ENCODE data around the gene COQ9.
"Not testable (repeated sequence)": the region's sequence is repeated elsewhere in the genome, so short reads cannot be mapped to it uniquely, and the experiment has no call there.

The COQ9 gene, protein sequence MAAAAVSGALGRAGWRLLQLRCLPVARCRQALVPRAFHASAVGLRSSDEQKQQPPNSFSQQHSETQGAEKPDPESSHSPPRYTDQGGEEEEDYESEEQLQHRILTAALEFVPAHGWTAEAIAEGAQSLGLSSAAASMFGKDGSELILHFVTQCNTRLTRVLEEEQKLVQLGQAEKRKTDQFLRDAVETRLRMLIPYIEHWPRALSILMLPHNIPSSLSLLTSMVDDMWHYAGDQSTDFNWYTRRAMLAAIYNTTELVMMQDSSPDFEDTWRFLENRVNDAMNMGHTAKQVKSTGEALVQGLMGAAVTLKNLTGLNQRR

DNA sequence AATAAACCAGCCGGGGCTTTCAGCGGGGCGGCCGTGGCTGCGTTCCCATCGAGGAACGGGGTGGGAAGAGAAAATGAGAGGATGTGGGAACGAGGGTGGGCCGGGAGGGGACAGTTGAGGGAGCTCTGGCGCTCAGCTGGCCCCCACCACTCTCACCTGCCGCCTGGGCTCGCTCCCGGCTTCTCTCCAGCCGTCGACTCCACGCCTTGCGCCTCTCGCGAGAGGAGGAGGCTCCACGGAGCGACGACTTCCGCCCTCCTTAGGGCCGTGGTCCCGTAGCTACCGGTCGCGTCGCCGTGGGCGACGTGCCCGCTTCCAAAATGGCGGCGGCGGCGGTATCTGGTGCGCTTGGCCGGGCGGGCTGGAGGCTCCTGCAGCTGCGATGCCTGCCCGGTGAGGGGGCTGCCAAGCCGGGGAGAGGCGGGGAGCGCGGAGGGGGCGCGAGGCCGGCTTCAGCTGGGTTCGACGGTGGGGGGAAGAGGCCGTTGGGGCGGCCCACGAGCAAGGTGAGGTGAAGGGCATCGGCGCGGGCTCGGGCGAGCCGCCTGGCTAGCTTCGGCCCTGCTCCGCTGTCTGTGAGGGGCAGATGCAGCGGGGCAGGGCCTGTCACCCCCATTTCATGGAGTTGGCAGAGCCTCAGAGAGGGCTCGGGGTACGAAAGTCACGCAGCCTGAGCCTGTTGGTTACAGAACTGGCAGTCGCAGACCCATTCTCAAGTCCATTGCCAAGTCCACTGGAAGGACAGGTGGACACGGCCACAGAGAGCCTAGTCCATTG is at the start of gene COQ9, which contains the start of gene CIAPIN1:
Gene COQ9, plus strand, starts transcription at position 294 of the 777 bp plus-strand sequence. Its CDS starts 27 bp downstream, at position 321.
Gene CIAPIN1, minus strand, starts transcription at position 200 of the 777 bp plus-strand sequence. CDS start 6,457 bp downstream, outside the sequence.
- peak; percentile 86 for DNase-seq (ENCODE audit: low read depth, low spot score)

DNA sequence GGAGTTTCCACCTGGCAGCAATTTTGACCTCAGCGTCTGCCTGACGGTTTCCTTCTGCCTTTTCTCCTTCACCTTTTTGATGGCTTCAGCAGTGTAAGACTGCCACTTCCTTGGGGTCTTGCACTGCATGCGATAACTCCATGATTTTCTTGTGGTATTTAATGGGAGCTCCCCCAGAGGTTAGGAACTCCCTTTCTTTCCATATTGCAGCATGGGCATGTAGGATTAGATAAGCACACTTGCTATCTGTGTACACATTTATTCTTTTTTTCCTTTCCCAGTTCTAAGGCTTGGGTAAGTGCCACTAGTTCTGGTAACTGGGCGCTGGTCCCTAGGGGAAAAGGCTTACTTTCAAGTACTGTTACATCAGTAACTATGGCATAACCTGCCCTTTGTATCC is 49.8 kb upstream of the COQ9 start:
- DNase-seq (ENCODE audit: low read depth, low spot score), result not testable (repeated sequence)

DNA sequence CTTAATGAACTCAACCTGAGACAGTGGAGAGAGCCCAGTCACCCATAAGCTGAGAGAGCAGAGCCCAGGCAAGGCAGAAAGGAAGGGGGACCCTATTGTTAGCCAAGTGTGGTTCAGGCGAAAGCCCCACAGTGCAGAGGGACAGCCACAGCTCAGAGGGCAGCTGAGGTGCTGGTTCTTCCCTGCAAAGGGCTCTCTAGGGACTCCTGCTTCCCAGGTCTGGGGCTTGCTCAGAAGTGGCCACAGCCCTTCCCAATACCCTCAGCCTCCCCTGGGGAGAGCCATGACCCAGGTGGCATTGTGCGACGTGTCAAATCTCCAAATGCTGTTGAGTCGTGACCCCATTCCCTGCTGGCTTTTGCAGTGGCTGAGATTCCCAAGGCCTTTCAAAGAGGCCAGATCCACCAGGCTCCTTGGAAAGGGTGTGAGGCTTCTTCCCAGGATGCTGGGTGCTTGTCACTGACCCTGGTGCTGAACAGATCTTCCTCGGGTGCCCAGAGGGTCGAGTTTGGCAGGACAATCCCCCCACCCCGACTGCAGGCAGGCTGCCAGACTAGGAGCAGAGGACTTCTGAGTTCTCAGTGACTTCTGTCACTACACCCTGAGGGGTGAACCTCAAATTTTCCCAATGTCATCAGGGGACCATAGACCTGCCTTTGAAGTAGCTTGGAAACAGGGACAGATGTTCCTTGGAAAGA is 45.2 kb upstream of the COQ9 start:
- DNase-seq (ENCODE audit: low read depth, low spot score), result no peak

- DNase-seq (ENCODE audit: low read depth, low spot score), result no peak
Measured at GRCh38 chr16:57403965-57404817, 43.1 kb upstream of the COQ9 start, which contains the start of gene CCL17. Gene CCL17, plus strand, starts transcription at chr16:57404767. Its CDS starts 9,166 bp downstream, at chr16:57413933.

DNA sequence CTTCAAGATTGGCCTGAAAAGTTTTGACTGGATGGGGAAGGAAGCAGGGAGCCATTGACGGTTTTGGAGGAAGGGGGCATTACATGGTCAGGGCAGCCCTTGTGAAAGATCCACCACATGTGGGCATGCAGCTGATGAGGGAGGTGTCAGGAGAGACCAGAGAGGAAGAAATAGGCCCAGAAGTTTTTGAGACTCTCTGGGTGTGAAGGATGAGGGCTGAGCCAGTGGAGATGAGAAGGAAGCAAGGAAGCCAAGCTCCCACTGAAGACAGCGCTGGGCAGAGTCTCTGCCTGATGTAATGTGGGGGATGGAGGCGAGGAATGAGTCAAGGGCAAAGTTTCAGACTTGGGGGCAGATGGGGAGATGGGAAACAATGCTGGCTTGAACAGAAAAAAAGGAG is 42.2 kb upstream of the COQ9 start:
- DNase-seq (ENCODE audit: low read depth, low spot score), result no peak

- no peak for DNase-seq (ENCODE audit: low read depth, low spot score)
Measured at GRCh38 chr16:57406881-57407280, 40.4 kb upstream of the COQ9 start.

GRCh38 chr16:57407521-57408353 is 39.5 kb upstream of the COQ9 start:
- DNase-seq (ENCODE audit: low read depth, low spot score), result no peak

DNA sequence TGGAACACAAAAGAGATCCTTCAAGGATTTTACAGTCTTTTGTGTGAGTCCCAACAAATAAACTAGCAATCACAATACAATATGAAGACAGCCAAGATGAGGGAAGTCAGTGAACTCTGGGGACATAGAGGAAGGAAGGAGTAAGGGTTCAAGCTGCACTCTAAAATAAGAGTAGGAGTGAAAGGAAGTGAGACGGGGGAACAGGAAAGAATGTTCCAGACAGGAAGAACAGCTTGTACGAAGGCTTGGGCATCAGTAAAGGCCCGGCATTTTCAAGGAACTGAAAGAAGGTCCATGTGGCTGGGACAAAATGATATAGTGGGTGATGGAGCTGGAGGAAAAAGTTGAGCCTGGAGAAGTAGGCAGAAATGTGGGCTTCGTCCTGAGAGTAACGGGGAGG is 38.2 kb upstream of the COQ9 start:
- DNase-seq (ENCODE audit: low read depth, low spot score), result no peak

- no peak for DNase-seq (ENCODE audit: low read depth, low spot score)
Measured at GRCh38 chr16:57409870-57410587, 37.2 kb upstream of the COQ9 start.

DNA sequence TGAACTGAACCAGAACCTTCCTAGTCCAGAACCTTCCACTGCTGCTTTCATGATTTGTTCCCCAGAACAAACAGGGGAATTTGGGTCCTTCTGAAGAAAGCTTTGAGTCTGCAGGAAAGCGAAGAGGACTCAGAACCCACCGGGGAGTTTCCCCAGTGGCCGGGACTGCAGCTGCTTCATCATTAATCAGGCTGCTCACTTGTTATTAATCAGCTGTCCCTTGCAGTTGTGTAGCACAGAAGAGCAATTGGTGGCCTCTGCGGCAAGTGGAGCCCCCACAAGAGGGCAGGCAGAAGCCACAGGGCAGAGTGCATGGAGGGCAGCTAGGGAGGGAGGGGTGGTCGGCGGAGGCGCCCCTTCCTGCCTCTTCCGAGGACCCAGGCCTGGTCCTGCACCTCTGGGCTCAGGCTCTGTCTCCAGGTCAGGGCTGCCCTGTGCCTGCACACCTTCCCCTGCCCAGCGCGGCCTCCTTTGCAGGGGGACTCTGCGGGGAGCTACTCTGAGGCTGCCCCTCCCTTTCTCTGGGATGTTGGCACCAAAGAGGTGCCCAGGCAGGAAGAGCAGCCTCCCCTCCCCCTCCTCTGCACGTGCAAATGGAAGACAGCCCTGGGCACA is 35.8 kb upstream of the COQ9 start:
- no peak for DNase-seq (ENCODE audit: low read depth, low spot score)

- no peak for DNase-seq (ENCODE audit: low read depth, low spot score)
Measured at GRCh38 chr16:57412584-57412983, 34.7 kb upstream of the COQ9 start.

- no peak for DNase-seq (ENCODE audit: low read depth, low spot score)
Measured at GRCh38 chr16:57413301-57413730, 34.0 kb upstream of the COQ9 start.

DNA sequence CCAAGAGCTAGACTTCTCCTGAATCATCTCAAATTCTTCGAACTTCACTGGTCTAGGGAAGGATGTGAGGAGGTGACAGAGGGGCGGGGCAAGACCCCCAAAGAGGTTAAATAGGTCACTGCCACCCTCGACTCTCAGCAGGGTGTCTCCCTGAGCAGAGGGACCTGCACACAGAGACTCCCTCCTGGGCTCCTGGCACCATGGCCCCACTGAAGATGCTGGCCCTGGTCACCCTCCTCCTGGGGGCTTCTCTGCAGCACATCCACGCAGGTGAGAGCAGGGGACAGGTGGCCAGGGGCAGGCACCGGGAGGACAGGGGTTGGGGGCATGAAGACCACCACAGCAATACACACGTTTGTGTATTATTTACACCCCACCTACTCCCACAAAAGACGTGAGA is 33.5 kb upstream of the COQ9 start:
- DNase-seq (ENCODE audit: low read depth, low spot score), result no peak

GRCh38 chr16:57416084-57416483 is 31.2 kb upstream of the COQ9 start:
- no peak for DNase-seq (ENCODE audit: low read depth, low spot score)

GRCh38 chr16:57419506-57419905 is 27.8 kb upstream of the COQ9 start:
- no peak for DNase-seq (ENCODE audit: low read depth, low spot score)

DNA sequence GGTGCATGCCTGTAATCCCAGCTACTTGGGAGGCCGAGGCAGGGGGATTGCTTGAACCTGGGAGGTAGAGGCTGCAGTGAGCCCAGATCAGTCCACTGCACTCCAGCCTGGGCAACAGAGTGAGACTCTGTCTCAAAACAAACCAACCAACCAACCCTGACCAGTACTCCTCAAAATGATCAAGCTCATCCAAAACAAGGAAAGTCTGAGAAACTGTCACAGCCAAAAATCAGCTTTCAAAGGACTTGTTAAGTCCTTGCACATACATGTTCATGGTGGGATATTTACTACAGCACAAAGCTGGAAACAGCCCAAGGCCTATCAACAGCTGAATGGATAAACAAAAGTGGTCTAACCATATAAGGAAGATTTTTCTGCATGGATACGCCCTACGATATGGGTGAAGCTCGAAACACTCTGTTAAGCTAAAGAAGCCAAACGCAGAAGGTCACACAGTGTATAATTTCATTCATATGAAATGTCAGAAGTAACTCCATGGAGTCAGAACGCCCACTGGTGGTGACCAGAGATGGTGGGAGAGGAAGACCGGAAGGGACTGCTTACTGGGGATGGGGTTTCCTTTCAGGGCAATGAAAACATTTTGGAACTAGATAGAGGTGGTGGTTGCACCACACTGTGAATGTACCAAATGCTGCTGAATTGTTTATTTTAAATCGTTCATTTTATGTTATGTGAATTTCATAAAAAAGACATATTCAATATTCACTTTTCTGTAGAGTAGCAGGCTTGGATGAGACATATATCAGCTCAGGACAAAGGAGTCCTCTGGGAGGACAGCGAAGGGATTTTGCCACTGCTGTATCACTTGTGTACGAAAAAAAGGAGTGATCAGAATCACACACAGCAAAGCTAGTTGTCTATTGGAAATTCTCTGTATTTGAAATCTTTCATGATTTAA is 25.0 kb upstream of the COQ9 start:
- DNase-seq (ENCODE audit: low read depth, low spot score), result no peak

DNA sequence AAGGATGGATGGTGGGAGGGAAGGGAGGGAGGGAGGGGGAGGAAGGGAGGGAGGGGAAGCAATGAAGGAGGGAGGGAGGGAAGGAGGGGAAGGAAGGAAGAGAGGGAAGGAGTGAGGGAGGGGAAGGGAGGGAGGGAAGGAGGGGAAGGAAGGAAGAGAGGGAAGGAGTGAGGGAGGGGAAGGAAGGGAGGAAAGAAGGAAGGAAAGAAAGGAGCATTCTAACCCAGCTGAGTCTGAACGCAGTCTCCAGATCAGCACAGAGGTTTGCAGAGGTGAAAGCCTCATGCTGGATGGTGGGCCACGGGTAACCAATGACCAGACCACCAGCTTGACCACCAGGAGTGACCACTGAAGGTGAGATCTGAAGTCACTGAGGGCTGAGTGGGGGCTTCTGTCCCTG is 24.1 kb upstream of the COQ9 start:
- no peak for DNase-seq (ENCODE audit: low read depth, low spot score)

GRCh38 chr16:57424583-57424982 is 22.7 kb upstream of the COQ9 start:
- DNase-seq (ENCODE audit: low read depth, low spot score), result no peak
